Cardiac fibroblast (primary cell): Measurements from ENCODE around the gene NPEPL1.
A peak's percentile ranks its signal among the peaks of the same experiment; 100 is the strongest.

Experiments
- DNase-seq, 2 donors: peaks; one replicate each; pipeline versions ENCODE4 v3.0.0 to v3.0.0-alpha.2; 2010; ENCODE audit warnings: low read depth in 2 of 2
- H3K4me3 ChIP-seq, 2 donors: replicated peaks in 1 of 2; 1 replicate in 1 of 2; 2 replicates in 1 of 2; pipeline ENCODE4 v1.5.1; 2011; ENCODE audit warnings: low read depth in 2 of 2, low read length in 2 of 2, mild to moderate bottlenecking in 2 of 2, moderate library complexity in 1 of 2
- CTCF ChIP-seq: IDR thresholded peaks from one replicate; pipeline ENCODE4 v1.5.1; 2011; ENCODE audit warnings: low read depth, mild to moderate bottlenecking, low read length, inconsistent platforms

The NPEPL1 gene

GRCh38 chr20:58690396-58691135 lies 2.0 kb upstream of the NPEPL1 start:
- H3K4me3 ChIP-seq = no peak overlapping the region
- peak; percentile 62 to 63 for DNase-seq
- TF ChIP-seq CTCF = no peak

- peak; percentile 63 to 64 for DNase-seq
- TF ChIP-seq CTCF = no peak
- H3K4me3 ChIP-seq = no peak overlapping the region
Measured at GRCh38 chr20:58691773-58692578, 624 bp upstream of the NPEPL1 start.

- H3K4me3 ChIP-seq = peak overlapping the region; percentile 43 to 51
- DNase-seq = no peak
- no peak for TF ChIP-seq CTCF
Measured at GRCh38 chr20:58693226-58694006, 816 bp downstream of the NPEPL1 start.

DNA sequence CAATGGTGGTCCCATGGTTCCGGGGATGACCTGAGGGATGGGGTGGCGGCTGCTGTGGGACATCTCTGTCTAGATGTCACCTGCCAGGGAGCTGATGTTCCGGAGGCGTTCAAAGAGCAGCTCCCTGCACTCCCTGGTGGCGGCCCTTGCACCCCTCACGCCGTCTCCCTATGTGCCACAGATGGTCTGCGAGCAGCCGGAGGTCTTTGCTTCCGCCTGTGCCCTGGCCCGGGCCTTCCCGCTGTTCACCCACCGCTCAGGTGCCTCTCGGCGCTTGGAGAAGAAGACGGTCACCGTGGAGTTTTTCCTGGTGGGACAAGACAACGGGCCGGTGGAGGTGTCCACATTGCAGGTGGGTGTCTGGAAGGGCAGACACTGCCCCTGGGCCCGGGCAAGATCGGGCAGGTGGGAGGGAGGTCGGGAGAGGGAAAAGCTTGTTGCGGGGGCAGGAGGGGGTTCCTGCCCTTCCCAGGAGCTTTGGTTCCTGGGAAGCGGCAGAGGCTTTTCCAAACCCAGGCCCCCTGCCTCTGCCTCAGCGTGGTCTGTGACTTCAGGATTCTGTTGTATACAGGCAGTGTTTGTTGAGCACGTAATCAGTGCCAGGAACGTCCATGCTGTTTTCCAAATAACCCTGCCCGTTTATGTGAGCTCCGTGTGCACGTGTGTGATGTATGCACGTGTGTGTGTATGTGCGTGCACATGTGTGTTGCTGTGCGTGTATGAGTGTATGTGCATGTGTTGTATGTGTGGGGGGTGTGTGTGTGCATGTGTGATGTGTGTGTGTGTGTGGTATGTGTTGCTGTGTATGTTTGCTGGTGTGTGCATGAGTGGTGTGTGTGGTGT lies 1.9 kb downstream of the NPEPL1 start:
- no peak for TF ChIP-seq CTCF
- H3K4me3 ChIP-seq = no peak overlapping the region
- no peak for DNase-seq

DNA sequence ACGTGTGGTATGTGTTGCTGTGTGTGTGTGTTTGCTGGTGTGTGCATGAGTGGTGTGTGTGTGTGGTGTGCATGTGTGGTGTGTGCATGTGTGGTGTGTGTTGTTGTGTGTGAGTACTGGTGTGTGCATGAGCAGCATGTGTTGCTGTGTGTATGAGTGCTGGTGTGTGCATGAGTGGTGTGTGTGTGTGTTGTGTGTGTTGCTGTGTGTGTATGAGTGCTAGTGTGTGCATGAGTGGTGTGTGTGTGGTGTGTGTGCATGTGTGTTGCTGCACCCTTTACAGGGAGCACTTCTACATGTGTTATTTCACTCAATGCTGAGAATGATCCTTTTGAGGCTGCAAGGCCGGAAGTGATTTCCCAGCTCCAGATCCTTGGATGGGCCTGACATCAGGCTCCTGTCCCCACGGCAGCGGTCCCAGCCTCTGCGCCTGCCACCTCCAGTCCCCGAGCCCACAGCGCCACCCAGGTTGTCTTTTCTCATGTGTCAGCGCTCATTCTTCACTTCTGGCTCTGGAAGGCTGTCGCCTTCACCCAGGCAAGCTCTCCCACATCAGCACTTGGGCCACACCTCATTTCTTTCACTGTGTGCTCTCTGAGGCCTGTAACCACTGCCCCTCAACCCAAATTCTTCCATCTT lies 2.6 kb downstream of the NPEPL1 start:
- no peak for TF ChIP-seq CTCF
- no peak for DNase-seq
- H3K4me3 ChIP-seq = no peak overlapping the region

DNA sequence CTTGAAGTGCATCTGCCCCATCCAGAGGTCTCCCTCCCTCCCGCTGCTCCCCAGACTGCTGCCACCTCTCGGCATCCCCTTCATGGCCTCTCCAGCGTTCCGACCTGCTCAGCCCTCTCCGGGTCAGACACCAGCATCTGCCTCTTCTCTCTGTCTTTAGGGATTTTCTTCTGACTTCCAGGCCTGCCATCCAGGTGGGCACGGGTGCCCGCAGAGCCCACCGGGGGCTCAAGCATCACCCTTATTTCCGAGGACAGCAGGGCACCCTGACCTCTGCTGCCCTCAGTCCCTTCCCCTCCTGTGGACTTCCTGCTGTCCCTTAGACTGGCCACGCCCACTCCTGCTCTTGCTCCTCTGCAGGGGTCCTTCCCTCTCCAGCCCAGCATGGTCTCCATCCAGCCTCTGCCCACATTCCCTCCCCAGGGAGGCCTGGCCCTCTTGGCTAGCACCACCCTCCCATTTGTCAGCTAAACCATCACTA lies 3.3 kb downstream of the NPEPL1 start:
- no peak for TF ChIP-seq CTCF
- no peak overlapping the region for H3K4me3 ChIP-seq
- no peak for DNase-seq
